Measurements from ENCODE around the gene RAD51B. TPM values are rescaled to one million over a fixed set of nuclear protein-coding genes. Genes with fewer than 3 reads are reported as not detected.

Gene RAD51B
- total RNA-seq, 4 donors from 2014 or later = 12.6 to 26.4 (median 16.7) TPM

DNA sequence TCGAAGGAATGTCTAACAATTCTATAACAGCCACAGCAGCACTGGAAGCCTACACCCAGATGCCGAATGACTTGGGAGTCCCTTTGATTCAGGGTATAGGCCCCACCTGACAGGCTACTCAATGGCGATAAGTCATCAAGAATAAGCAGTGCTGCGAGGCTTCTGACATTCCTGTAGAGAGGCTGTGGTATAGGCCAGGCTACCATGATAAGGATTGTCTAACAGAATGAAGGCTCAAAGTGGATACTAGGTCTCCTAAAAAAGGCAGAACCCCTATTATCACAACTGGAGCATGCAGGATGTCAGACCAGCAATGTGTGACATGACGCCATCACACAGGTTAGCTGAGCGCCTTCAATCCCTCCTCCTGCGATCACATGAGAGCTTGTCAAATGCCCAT, 920.1 kb downstream of the RAD51B start:
- Histone ChIP-seq H3K9me3 (peaks cover 0 to 5% (median 0%) of the 10 kb centered on the region in 4 donors), H3K27me3 (no peaks in the 10 kb centered on the region), H3K4me3 (no peak overlapping the region), H3K36me3 (no peaks in the 10 kb centered on the region), H3K4me1 (peaks cover 0 to 21% (median 10%) of the 10 kb centered on the region in 4 donors), H3K27ac (no peak overlapping the region)
- no peak for DNase-seq (ENCODE audit: low spot score in 2 of 2)
- no peak for TF ChIP-seq EP300 (IDR thresholded peaks at IDR 0.05)
- TF ChIP-seq, protein P1, sequence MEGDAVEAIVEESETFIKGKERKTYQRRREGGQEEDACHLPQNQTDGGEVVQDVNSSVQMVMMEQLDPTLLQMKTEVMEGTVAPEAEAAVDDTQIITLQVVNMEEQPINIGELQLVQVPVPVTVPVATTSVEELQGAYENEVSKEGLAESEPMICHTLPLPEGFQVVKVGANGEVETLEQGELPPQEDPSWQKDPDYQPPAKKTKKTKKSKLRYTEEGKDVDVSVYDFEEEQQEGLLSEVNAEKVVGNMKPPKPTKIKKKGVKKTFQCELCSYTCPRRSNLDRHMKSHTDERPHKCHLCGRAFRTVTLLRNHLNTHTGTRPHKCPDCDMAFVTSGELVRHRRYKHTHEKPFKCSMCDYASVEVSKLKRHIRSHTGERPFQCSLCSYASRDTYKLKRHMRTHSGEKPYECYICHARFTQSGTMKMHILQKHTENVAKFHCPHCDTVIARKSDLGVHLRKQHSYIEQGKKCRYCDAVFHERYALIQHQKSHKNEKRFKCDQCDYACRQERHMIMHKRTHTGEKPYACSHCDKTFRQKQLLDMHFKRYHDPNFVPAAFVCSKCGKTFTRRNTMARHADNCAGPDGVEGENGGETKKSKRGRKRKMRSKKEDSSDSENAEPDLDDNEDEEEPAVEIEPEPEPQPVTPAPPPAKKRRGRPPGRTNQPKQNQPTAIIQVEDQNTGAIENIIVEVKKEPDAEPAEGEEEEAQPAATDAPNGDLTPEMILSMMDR (IDR thresholded peaks at IDR 0.05) = no peak
- TF ChIP-seq POLR2A (IDR thresholded peaks at IDR 0.05) = no peak
- WGBS, 2 donors = 96 to 97% methylated on average over 7 of the region's 7 CpGs

DNA sequence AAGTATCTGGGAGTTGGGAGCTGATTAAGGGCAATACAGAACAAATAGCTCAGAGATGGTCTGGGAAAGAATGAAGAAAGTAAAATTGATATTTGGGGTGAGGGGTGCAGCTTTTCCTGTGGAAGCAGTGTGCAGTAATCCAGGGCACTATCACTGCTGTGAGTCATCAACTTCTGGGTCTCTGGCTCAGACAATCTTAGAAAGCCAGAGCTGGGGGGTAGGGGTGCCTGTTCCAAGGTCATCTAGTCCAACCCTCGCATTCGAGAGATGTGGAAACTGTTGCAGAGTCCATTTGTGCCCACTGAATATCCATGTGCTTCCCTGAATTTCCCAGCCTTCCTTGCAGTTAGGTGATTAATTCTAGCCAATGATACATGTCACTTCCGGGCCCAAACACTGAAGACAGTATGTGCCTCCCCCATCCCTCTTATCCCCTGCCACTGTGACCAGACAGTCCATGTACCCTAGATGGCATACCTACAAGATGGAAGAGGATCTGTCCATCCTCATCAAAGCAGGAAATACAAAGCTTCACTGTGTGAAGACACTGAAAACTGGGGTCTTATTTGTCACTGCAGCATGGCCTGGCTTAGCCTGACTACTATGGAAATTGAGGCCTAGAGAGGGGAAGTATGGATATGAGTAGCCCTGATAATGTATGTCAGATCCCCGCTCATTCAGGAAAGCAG, 921.4 kb downstream of the RAD51B start:
- WGBS, 2 donors = 91 to 95% methylated on average over 4 of the region's 4 CpGs
- no peaks in the 10 kb centered on the region for H3K27me3 ChIP-seq
- no peak overlapping the region for H3K4me3 ChIP-seq
- peaks cover 0 to 11% (median 5%) of the 10 kb centered on the region in 4 donors for H3K4me1 ChIP-seq
- TF ChIP-seq POLR2A (IDR thresholded peaks at IDR 0.05) (no peak), EP300 (IDR thresholded peaks at IDR 0.05) (no peak)
- TF ChIP-seq, protein P1 (IDR thresholded peaks at IDR 0.05) = no peak
- no peak for DNase-seq (ENCODE audit: low spot score in 2 of 2)
- no peak overlapping the region for H3K27ac ChIP-seq
- H3K36me3 ChIP-seq = no peaks in the 10 kb centered on the region
- H3K9me3 ChIP-seq = peaks cover 0 to 5% (median 0%) of the 10 kb centered on the region in 4 donors

DNA sequence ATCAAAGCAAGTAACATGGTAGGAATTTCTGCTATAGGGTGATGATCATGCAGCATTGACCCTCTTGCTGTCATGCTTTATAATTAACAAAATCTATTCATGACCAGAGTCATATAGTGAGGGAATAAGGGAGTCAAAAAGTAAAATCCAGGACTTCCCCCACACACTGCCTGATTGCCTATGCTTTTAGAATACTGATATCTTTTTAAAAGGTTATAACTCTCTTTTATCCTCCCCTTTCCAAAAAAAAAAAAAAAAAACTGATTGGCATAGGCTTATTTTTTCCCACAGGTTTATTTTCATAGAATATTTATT, 921.9 kb downstream of the RAD51B start:
- Histone ChIP-seq H3K4me3 (no peak overlapping the region), H3K36me3 (no peaks in the 10 kb centered on the region), H3K4me1 (peaks cover 0 to 6% (median 3%) of the 10 kb centered on the region in 4 donors), H3K27me3 (no peaks in the 10 kb centered on the region), H3K27ac (no peak overlapping the region), H3K9me3 (peaks cover 0 to 5% (median 0%) of the 10 kb centered on the region in 4 donors)
- DNase-seq (ENCODE audit: low spot score in 2 of 2) = no peak
- TF ChIP-seq, protein P1 (IDR thresholded peaks at IDR 0.05) = no peak
- TF ChIP-seq POLR2A (IDR thresholded peaks at IDR 0.05) (no peak), EP300 (IDR thresholded peaks at IDR 0.05) (no peak)

DNA sequence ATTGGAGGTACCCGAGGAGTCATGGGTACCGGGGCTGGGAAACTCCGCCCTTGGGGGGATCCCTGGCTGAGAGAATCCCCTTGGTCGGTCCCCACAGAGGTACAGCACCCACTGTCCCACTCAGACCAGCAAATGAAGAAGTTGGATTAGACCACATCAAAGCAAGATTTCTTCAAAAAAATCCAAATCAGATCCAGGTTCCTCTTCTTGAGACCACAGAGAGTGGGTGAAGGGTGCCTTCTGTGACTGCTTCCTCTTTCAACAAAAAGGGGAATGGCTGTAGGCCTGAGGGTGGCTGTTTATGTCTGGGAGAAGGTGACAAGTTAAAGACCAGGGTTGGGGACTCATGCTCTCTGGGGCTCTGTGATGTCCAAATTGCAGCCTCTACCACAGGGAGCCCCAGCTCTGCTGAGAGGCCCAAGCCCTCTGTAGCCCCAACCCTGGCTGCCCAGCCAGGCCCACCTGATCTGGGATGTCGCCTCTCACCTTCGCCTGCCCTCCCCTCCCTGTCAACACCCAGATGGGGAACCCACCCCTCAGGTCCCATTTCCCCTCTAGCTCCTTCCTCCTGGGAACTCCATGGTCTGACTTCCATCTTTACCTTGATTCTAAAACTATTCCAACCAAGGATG, 922.4 kb downstream of the RAD51B start:
- Histone ChIP-seq H3K27me3 (no peaks in the 10 kb centered on the region), H3K4me1 (peaks cover 0 to under 1% (median under 1%) of the 10 kb centered on the region in 4 donors), H3K36me3 (no peaks in the 10 kb centered on the region), H3K9me3 (peaks cover 0 to 5% (median 0%) of the 10 kb centered on the region in 4 donors), H3K27ac (no peak overlapping the region), H3K4me3 (no peak overlapping the region)
- TF ChIP-seq, protein P1 (IDR thresholded peaks at IDR 0.05) = no peak
- peak in 1 of 2 donors; percentile 66 for TF ChIP-seq EP300 (IDR thresholded peaks at IDR 0.05)
- peak in 1 of 2 donors; percentile 13 for DNase-seq (ENCODE audit: low spot score in 2 of 2)
- 88 to 90% methylated on average over 6 of the region's 6 CpGs for WGBS, 2 donors

DNA sequence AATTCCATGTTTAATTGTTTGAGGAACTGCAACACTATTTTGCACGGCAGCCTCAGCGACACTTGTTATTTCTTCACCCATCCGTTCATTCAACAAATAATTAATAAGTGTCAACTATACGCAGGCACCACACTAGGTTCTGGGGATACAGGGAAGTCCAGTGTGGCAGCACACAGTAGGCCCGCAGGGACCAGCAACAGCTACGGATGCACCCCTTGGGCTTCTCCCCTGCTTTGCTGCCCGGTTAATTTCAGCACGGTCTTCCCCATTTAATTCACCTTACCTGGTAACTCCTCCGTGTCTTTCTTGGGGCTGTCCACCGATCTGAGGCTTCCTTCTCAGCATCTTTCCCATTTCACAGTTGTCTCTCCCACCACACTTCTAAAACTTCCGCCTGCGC, 925.0 kb downstream of the RAD51B start:
- no peak for TF ChIP-seq EP300 (IDR thresholded peaks at IDR 0.05)
- TF ChIP-seq, protein P1 (IDR thresholded peaks at IDR 0.05) = no peak
- TF ChIP-seq POLR2A (IDR thresholded peaks at IDR 0.05) = no peak
- Histone ChIP-seq H3K36me3 (no peaks in the 10 kb centered on the region), H3K27ac (no peak overlapping the region), H3K4me3 (no peak overlapping the region), H3K9me3 (peaks cover 0 to 5% (median 0%) of the 10 kb centered on the region in 4 donors), H3K4me1 (no peaks in the 10 kb centered on the region), H3K27me3 (no peaks in the 10 kb centered on the region)
- no peak for DNase-seq (ENCODE audit: low spot score in 2 of 2)
- WGBS, 2 donors = 92 to 93% methylated on average over 12 of the region's 12 CpGs

Data from tibial nerve (tissue), 4 donors.